GM10266 (cell line): ENCODE measurements around the gene KIF17.

Source experiments
- DNase-seq: peaks from one replicate; pipeline ENCODE4 v3.0.0; 2012; ENCODE audit errors: extremely low spot score
- TF ChIP-seq, protein P1 (sequence below): IDR thresholded peaks from 2 replicates; pipeline ENCODE4 v1.5.1; 2012; ENCODE audit warnings: mild to moderate bottlenecking, low read depth; ENCODE audit not compliant: control insufficient read depth, insufficient read depth; ENCODE audit errors: missing control alignments

Gene KIF17

GRCh38 chr1:20708891-20709290, 8.9 kb downstream of the KIF17 start:
- TF ChIP-seq, protein P1, sequence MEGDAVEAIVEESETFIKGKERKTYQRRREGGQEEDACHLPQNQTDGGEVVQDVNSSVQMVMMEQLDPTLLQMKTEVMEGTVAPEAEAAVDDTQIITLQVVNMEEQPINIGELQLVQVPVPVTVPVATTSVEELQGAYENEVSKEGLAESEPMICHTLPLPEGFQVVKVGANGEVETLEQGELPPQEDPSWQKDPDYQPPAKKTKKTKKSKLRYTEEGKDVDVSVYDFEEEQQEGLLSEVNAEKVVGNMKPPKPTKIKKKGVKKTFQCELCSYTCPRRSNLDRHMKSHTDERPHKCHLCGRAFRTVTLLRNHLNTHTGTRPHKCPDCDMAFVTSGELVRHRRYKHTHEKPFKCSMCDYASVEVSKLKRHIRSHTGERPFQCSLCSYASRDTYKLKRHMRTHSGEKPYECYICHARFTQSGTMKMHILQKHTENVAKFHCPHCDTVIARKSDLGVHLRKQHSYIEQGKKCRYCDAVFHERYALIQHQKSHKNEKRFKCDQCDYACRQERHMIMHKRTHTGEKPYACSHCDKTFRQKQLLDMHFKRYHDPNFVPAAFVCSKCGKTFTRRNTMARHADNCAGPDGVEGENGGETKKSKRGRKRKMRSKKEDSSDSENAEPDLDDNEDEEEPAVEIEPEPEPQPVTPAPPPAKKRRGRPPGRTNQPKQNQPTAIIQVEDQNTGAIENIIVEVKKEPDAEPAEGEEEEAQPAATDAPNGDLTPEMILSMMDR, result no peak
- no peak for DNase-seq

- DNase-seq, result no peak
- TF ChIP-seq, protein P1, result no peak
Observed at GRCh38 chr1:20708057-20708456, 9.8 kb downstream of the KIF17 start.

GRCh38 chr1:20706841-20707240, 11.0 kb downstream of the KIF17 start:
- DNase-seq, result no peak
- TF ChIP-seq, protein P1, result no peak

- no peak for DNase-seq
- TF ChIP-seq, protein P1, result no peak
Observed at GRCh38 chr1:20705203-20705755, 12.5 kb downstream of the KIF17 start.

DNA sequence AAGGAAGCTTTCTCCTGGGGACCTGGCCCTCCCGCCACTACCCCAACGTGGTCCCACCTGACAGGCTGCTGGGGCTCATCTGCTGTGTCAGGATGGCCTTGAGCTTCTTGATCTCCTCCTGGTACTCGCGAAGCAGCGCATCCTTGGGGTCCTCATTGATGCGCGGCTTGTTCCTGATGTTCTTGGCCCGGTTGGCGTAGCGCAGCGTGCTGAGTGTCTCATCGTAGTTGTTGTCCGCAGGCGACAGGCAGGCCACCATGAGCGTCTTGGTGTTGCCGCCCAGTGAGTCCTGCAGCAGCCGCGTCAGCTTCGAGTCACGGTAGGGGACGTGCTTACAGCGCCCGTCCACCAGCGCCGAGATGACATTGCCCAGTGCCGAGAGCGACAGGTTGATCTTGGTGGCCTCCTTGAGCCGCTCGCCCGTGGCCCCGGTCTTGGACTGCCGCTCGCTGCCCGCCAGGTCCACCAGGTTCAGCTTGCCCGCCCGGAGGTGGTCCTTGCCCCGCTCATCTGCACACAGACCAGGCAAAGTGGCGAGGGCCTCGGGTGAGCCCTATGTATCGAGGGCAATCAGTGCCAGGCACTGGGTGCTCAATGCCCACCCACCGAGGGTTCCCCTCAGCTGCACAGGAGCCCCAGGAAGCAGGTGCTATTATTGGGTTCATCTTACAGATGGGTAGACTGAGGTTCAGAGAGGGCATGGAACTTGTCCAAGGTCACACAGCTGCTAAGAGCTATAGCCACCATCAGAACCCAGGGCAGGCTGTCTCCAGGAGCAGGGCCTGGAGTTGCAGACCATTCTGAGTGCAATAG, 13.2 kb downstream of the KIF17 start:
- TF ChIP-seq, protein P1, result no peak
- no peak for DNase-seq

GRCh38 chr1:20703124-20703756, 14.6 kb downstream of the KIF17 start:
- DNase-seq, result no peak
- TF ChIP-seq, protein P1, result no peak

- TF ChIP-seq, protein P1, result no peak
- no peak for DNase-seq
Observed at GRCh38 chr1:20702416-20702815, 15.4 kb downstream of the KIF17 start.
